Stimulated activated naive B cell treated with anti-CD40 and anti-IgM and Interleukin-4, amounts not matched to agents 10 μg/mL and 1 μg/mL and 100 μg/mL, for 72 hours (primary cell): ENCODE data around the gene MFSD11.
A peak's percentile ranks its signal among the peaks of the same experiment; 100 is the strongest.
"Not testable (repeated sequence)": the region's sequence is repeated elsewhere in the genome, so short reads cannot be mapped to it uniquely, and the experiment has no call there.

Experiments
- ATAC-seq, 2 donors: fragments of 150-1000 bp; cut with Tn5 transposase; replicated peaks; 2 replicates each; pipeline ENCODE4 v1.10.0; 2021; ENCODE audit warnings: moderate library complexity in 1 of 2
- DNase-seq: peaks from one replicate; pipeline ENCODE4 v3.0.0; 2021
- H3K27ac Mint-ChIP-seq: one replicate; pipeline ENCODE4 v1.8.0; 2022; ENCODE audit warnings: mild to moderate bottlenecking, mixed read lengths
- H3K27me3 Mint-ChIP-seq, 2 donors: one replicate each; pipeline ENCODE4 v1.8.0; 2022; ENCODE audit warnings: mixed read lengths in 2 of 2
- H3K36me3 Mint-ChIP-seq, 2 donors: one replicate each; pipeline ENCODE4 v1.8.0; 2022; ENCODE audit warnings: mixed read lengths in 2 of 2, mild to moderate bottlenecking in 1 of 2
- H3K4me1 Mint-ChIP-seq, 2 donors: one replicate each; pipeline ENCODE4 v1.8.0; 2022; ENCODE audit warnings: mixed read lengths in 2 of 2, mild to moderate bottlenecking in 1 of 2
- H3K4me3 Mint-ChIP-seq, 2 donors: one replicate each; pipeline ENCODE4 v1.8.0; 2022; ENCODE audit warnings: mild to moderate bottlenecking in 2 of 2, mixed read lengths in 2 of 2, moderate library complexity in 1 of 2
- H3K9me3 Mint-ChIP-seq, 2 donors: one replicate each; pipeline ENCODE4 v1.8.0; 2022; ENCODE audit warnings: mixed read lengths in 2 of 2, mild to moderate bottlenecking in 1 of 2

The MFSD11 gene

DNA sequence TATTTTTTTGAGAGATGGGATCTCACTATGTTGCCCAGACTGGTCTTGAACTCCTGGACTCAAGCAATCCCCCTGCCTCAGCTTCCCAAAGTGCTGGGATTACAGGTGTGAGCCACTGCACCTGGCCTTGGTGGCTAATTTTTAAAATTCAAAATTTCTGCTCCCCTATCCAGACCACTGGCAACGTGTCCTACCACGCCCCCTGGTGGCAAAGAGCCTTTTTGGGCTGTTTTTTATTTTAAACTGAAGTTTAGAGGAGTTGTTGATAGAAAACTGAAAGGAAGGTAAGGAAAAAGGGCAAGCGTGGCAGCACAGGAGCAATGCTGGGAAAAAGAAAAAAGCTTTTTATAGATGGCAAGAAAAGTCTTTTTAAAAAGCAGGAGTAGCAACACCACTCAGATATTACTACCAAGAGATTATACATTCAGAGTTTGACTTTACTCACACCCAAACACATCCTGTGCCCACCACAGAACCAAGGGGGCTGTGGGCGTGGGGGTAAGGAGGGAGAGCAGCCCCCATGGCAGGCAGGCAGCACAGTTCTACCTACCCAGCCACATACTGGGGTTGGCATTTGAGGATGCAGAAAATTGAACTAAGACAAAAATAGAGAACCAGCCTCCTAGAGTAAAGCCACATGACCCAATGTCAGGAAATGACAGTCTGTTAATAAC is 23.0 kb upstream of the MFSD11 start:
- peaks cover 21 to 30% of the 10 kb centered on the region in 2 donors for H3K4me1 Mint-ChIP-seq
- peaks cover 35 to 39% of the 10 kb centered on the region in 2 donors for H3K36me3 Mint-ChIP-seq
- ATAC-seq (peak; percentile 64 to 72), DNase-seq (peak; percentile 32)
- H3K27me3 Mint-ChIP-seq = no peaks in the 10 kb centered on the region
- H3K9me3 Mint-ChIP-seq = no peaks in the 10 kb centered on the region
- H3K27ac Mint-ChIP-seq = peak overlapping the region; percentile 61
- H3K4me3 Mint-ChIP-seq = peak overlapping the region; percentile 33 to 35

DNA sequence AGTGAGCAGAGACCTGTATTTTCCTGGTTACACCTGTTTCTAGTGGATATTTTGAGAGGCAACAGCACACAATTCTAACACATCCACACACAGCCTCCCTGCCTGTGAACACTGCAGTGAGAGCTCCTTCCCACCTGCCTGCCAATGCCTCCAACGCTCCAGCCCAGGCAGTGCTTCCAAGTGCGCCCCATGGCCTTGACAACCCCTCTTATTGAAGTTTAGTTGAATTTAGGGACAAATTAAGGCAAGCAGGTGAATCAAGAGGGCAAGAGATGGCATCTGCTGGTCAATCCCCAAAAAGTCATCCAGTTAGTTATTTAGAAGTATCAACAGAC is 22.5 kb upstream of the MFSD11 start:
- ATAC-seq (no peak), DNase-seq (no peak)
- H3K9me3 Mint-ChIP-seq = no peaks in the 10 kb centered on the region
- H3K27me3 Mint-ChIP-seq = no peaks in the 10 kb centered on the region
- H3K36me3 Mint-ChIP-seq = peaks cover 38 to 44% of the 10 kb centered on the region in 2 donors
- peak overlapping the region; percentile 37 for H3K27ac Mint-ChIP-seq
- peaks cover 21 to 31% of the 10 kb centered on the region in 2 donors for H3K4me1 Mint-ChIP-seq
- H3K4me3 Mint-ChIP-seq = no peak overlapping the region

DNA sequence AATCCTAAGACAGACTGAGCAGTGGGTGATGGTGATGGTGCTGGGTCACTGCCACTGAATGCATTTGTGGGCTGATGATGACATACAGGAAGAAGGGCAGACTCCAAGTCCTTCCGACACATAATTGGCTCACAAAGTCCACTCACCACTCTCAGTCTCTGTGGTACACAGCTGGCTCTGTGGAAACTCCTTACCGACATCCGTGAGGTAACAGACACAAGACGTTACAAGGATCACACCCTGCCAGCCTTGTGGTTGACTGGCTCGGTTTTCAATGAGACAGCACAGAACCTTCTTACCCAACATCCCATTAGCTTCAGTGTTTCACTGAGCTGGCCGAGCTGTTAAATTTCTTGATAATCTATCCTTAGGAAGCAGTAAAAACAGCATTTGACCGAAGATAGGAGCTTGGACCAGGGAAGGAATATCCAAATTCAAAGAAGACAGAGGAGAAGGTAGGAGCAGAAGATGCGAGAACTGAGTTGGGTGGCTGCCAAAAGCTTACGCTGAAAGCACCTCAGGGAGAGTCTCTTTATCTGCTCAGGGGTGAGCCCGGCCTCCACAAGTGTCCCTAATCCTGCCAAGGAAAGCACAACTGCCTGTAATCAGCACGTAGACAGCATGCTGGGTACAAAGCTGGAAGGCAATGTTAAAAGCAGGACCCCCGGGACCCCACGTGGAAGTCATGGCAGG is 21.6 kb upstream of the MFSD11 start:
- ATAC-seq (peak; percentile 37 to 51), DNase-seq (no peak)
- peaks cover 21 to 36% of the 10 kb centered on the region in 2 donors for H3K4me1 Mint-ChIP-seq
- H3K4me3 Mint-ChIP-seq = no peak overlapping the region
- H3K36me3 Mint-ChIP-seq = peaks cover 42 to 53% of the 10 kb centered on the region in 2 donors
- no peaks in the 10 kb centered on the region for H3K9me3 Mint-ChIP-seq
- H3K27ac Mint-ChIP-seq = peak overlapping the region; percentile 71
- H3K27me3 Mint-ChIP-seq = no peaks in the 10 kb centered on the region

DNA sequence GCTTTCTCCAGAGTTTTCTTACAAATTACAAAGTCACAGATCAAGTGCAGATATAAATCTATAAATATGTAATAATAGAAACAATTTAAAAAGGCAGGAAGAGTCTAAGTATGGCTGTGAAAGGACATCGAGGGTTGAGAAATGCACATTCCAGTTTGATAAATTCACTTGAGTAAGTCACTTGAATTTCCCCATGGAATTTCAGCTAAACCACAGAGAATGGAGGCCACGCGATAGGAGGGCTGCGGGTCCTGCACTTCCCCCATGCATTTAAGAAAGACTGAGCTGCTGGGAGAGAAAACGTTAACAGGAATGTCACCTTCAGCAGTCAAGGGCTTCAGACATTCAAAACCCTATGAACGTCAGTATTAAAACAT is 21.1 kb upstream of the MFSD11 start:
- Mint-ChIP-seq H3K4me3 (no peak overlapping the region), H3K27ac (no peak overlapping the region), H3K36me3 (peaks cover 47 to 58% of the 10 kb centered on the region in 2 donors), H3K27me3 (no peaks in the 10 kb centered on the region), H3K9me3 (no peaks in the 10 kb centered on the region), H3K4me1 (peaks cover 23 to 38% of the 10 kb centered on the region in 2 donors)
- DNase-seq (no peak), ATAC-seq (no peak)

DNA sequence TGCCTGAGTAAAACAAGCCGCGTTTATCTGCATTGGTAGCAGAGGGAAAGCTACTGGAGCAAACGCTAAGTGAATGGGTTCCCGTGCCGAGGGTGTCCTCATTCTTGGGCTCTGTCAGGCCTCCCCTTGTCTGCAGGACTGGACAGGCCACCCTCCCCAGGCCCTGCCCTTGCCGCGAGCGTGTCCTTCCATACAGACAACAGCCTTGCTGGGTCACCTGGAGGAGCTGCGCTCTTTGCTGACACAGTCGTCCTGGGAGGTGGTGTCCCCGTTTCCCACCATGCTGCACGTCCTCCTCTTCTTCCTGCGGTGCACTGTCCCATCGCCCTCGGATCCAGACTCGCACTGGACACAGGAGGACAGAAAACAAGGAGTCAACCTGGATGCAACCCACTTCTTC is 19.4 kb upstream of the MFSD11 start:
- no peak for DNase-seq
- Mint-ChIP-seq H3K27ac (no peak overlapping the region), H3K4me1 (peaks cover 28 to 44% of the 10 kb centered on the region in 2 donors), H3K27me3 (no peaks in the 10 kb centered on the region), H3K36me3 (peaks cover 44 to 61% of the 10 kb centered on the region in 2 donors), H3K4me3 (no peak overlapping the region), H3K9me3 (no peaks in the 10 kb centered on the region)
- no peak for ATAC-seq

DNA sequence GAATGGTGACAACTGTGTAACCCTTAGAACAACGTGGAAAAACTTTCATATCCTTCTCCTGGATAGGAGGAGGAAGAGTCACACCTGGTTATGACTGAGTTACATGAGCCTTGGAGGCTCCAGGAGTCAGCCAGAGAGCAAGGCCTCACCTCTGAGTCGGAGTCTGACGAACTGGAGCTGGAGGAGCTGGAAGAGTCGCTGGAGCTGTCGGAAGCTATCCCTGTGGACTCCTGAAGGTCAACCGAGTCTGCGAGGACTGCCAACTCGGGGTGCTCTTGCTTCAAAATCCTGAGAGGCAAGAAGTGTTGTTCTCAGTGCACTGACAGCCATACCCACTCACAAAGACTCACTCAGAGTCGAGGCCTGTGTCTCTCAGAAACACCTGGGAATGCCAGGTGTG is 17.7 kb upstream of the MFSD11 start:
- no peaks in the 10 kb centered on the region for H3K27me3 Mint-ChIP-seq
- no peak overlapping the region for H3K4me3 Mint-ChIP-seq
- no peaks in the 10 kb centered on the region for H3K9me3 Mint-ChIP-seq
- ATAC-seq = no peak
- peaks cover 38 to 53% of the 10 kb centered on the region in 2 donors for H3K36me3 Mint-ChIP-seq
- DNase-seq = no peak
- H3K27ac Mint-ChIP-seq = no peak overlapping the region
- H3K4me1 Mint-ChIP-seq = peaks cover 26 to 40% of the 10 kb centered on the region in 2 donors

DNA sequence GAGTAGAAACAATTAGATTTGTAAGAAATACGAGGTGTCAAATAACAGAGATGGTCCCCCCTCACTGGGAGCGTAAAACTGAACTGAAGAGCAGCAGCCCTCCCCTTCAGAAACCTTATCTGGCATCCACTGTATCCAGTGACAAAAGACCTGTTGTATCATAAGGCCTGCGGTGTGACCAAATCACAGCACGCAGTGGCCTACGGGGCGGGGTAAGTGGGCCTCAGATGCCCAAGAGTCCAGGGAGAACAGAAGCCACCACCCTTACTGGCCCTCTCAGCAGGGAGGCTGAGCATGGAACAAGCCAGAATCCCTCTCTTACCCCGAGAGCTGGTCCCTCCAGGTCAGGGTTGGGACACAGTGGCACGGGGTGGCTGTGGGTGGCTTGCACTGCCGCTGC is 17.0 kb upstream of the MFSD11 start:
- H3K27me3 Mint-ChIP-seq = no peaks in the 10 kb centered on the region
- H3K36me3 Mint-ChIP-seq = peaks cover 37 to 51% of the 10 kb centered on the region in 2 donors
- DNase-seq = no peak
- no peak overlapping the region for H3K27ac Mint-ChIP-seq
- H3K4me1 Mint-ChIP-seq = peaks cover 22 to 38% of the 10 kb centered on the region in 2 donors
- no peak overlapping the region for H3K4me3 Mint-ChIP-seq
- H3K9me3 Mint-ChIP-seq = no peaks in the 10 kb centered on the region
- ATAC-seq = no peak

DNA sequence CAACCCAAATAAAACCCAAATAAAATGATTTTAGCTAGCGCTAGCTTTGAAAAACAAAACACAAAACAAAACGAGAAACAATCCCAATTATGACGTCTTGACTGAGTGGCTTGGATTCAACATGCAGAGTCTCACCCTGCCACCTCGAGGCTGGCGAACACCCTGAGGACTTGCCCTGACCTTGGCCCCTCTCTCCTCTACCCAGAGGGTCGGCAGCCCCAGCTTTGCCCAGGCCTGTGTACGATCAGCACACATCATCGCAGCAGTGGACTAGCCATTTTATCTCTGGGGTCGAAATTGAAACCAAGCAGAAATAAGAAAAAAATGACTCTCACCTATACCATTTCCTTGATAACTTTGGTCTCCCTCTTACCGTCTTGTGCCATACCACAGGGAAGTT is 16.5 kb upstream of the MFSD11 start:
- H3K27ac Mint-ChIP-seq = no peak overlapping the region
- DNase-seq (no peak), ATAC-seq (no peak)
- no peaks in the 10 kb centered on the region for H3K9me3 Mint-ChIP-seq
- H3K4me3 Mint-ChIP-seq = no peak overlapping the region
- peaks cover 17 to 33% of the 10 kb centered on the region in 2 donors for H3K4me1 Mint-ChIP-seq
- peaks cover 32 to 48% of the 10 kb centered on the region in 2 donors for H3K36me3 Mint-ChIP-seq
- no peaks in the 10 kb centered on the region for H3K27me3 Mint-ChIP-seq

DNA sequence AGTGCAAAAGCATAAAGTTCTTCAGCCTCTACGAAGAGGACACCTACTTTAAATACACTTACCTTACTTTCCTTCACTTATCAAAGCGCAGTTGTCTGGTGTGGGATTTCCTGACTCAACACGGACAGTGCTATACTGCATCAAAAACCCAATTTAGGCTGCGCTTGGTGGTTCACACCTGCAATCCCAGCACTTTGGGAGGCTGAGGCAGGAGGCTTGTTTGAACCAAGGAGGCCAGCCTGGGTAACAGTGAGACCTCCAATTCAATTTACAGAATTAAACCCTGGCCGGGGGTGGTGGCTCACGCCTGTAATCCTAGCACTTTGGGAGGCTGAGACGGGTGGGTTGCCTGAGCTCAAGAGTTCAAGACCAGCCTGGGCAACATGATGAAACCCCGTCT is 15.6 kb upstream of the MFSD11 start:
- H3K4me3 Mint-ChIP-seq = no peak overlapping the region
- ATAC-seq = no peak
- DNase-seq = no peak
- H3K27ac Mint-ChIP-seq = no peak overlapping the region
- peaks cover 15 to 31% of the 10 kb centered on the region in 2 donors for H3K4me1 Mint-ChIP-seq
- no peaks in the 10 kb centered on the region for H3K27me3 Mint-ChIP-seq
- H3K36me3 Mint-ChIP-seq = peaks cover 32 to 48% of the 10 kb centered on the region in 2 donors
- H3K9me3 Mint-ChIP-seq = no peaks in the 10 kb centered on the region

DNA sequence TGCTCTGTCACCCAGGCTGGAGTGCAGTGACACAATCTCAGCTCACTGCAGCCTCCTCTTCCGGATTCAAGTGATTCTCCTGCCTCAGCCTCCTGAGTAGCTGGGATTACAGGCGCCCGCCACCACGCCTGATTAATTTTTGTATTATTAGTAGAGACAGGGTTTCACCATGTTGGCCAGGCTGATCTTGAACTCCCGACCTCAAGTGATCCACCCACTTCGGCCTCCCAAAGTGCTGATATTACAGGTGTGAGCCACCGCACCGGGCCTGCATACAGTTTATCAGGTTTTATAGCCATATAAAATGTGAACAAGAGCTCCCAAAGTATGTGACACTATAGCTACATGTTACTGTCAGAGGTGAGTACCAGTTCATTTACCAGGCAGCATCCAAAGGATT is 14.9 kb upstream of the MFSD11 start:
- not testable (repeated sequence) for DNase-seq, H3K9me3 Mint-ChIP-seq, H3K4me3 Mint-ChIP-seq, ATAC-seq, H3K27me3 Mint-ChIP-seq
- peaks cover 19 to 37% of the 10 kb centered on the region in 2 donors for H3K4me1 Mint-ChIP-seq
- H3K27ac Mint-ChIP-seq = peak overlapping the region; percentile 37
- H3K36me3 Mint-ChIP-seq = peaks cover 30 to 54% of the 10 kb centered on the region in 2 donors

DNA sequence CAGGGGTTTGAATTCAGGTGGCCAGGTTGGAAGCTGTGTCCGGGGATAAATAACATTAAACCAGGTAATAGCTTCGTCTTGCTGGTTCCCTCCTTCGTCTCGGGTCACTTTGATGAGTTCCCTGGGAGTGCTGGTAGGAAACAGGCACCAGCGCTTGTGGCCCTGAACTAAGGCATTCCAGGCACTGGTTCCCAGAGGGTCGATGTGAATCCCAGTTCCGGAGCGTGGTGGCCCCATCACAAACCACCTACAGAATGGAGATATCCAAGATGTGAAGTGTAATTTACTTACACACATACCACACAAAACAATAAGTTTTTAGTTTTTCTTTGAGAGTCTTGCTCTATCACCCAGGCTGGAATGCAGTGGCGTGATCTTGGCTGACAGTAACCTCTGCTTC is 14.1 kb upstream of the MFSD11 start:
- Mint-ChIP-seq H3K4me3 (no peak overlapping the region), H3K27ac (no peak overlapping the region), H3K27me3 (no peaks in the 10 kb centered on the region), H3K36me3 (peaks cover 26 to 50% of the 10 kb centered on the region in 2 donors), H3K9me3 (no peaks in the 10 kb centered on the region), H3K4me1 (peaks cover 21 to 42% of the 10 kb centered on the region in 2 donors)
- ATAC-seq (no peak), DNase-seq (no peak)

DNA sequence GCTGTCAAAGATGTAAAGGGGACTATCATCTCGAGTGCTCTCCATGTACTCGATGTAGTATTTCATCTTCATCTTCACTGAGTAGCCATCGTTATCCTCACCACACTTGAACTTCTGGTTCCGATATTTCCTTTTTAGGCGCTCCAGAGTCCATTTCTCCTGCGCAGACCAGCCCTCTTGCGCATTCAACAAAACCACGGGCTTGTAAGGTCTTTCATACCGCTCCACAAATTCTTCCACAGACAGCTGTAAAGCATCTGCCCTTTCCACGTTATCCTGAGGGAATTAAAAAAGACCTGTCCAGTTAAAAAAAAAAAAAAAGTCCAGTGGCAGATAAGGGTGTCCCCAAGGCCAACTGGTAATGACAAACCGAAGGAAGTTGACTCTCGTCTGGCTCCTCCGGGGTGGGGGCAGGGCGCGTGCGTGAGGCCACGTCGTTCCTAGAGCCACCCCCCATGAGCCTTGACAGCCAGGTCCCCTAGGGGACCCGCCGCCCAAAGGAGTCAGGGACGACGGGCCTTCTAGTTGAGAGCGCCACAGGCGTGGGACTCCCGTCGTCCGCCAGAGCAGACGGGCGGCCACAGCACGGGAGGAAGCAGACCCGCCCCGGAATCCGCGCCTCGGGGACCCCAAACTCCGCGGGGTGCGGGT is 12.2 kb upstream of the MFSD11 start:
- Mint-ChIP-seq H3K9me3 (no peaks in the 10 kb centered on the region), H3K4me3 (peak overlapping the region; percentile 91 to 97), H3K27ac (peak overlapping the region; percentile 98), H3K4me1 (peaks cover 25 to 45% of the 10 kb centered on the region in 2 donors), H3K27me3 (no peaks in the 10 kb centered on the region), H3K36me3 (peaks cover 16 to 47% of the 10 kb centered on the region in 2 donors)
- DNase-seq (peak; percentile 67), ATAC-seq (peak; percentile 48 to 49)

DNA sequence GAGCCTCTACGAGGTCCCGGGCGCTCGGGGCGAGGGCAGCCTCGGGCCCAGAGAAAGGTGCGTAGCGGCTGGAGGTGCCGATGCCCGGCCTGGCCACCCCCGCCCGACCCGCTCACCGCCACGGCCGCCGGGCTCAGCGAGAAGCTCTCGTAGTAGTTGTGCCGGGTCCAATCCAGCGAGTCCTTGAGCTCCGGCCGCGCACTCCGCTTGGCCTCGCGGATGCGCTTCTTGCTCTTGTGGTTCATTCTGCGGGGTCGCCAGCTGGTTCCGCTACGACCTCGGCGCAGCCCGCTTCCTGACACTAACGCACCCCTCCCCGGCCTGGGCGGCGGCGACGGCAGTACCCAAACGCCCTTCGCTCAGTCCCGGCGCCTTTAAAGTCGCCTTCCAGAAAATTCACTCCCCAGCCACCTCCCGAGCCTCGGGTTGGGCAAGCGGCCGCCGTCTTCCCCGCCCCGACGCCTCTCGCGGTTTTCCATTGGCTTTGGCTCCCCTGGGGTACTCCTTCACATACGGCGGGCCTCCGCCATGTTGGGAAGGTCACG is 11.6 kb upstream of the MFSD11 start, which contains the start of gene JMJD6:
Gene JMJD6, minus strand, starts transcription at position 376 of the 545 bp plus-strand sequence. Its CDS starts 131 bp downstream, at position 245.
- Mint-ChIP-seq H3K36me3 (peaks cover 15 to 42% of the 10 kb centered on the region in 2 donors), H3K9me3 (no peaks in the 10 kb centered on the region), H3K4me3 (peak within 1 kb of the TSS; percentile 91 to 97), H3K27ac (peak within 1 kb of the TSS; percentile 98), H3K4me1 (peaks cover 26 to 39% of the 10 kb centered on the region in 2 donors), H3K27me3 (no peaks in the 10 kb centered on the region)
- DNase-seq (peak; percentile 95), ATAC-seq (peak; percentile 81 to 84)
